SU-DHL-6 (cell line): ENCODE measurements around the gene EFNA5.

Source experiments
- H2AFZ ChIP-seq: fragments of 200-600 bp; sonication (generic); 2 replicates; pipeline ENCODE4 v1.6.1; 2014; ENCODE audit warnings: low read depth, mild to moderate bottlenecking, moderate library complexity, mixed read lengths, antibody characterized with exemption, low read length; ENCODE audit not compliant: severe bottlenecking
- H3F3A ChIP-seq: fragments of 200-600 bp; shearing (Covaris generic); 2 replicates; pipeline ENCODE4 v1.6.0; 2016; ENCODE audit warnings: antibody characterized with exemption, mild to moderate bottlenecking; ENCODE audit not compliant: insufficient read depth
- H3K27ac ChIP-seq: fragments of 200-600 bp; sonication (generic); 2 replicates; pipeline ENCODE4 v1.5.1; 2016; ENCODE audit warnings: low read depth, mild to moderate bottlenecking, low read length, moderate library complexity, mixed read lengths
- H3K27me3 ChIP-seq: fragments of 200-600 bp; sonication (generic), shearing (Covaris generic); 2 replicates; pipeline ENCODE4 v1.6.0; 2014; ENCODE audit warnings: mild to moderate bottlenecking, low read length
- H3K36me3 ChIP-seq: fragments of 200-600 bp; sonication (generic); 2 replicates; pipeline ENCODE4 v1.6.1; 2014; ENCODE audit warnings: mild to moderate bottlenecking, low read length, mixed read lengths
- H3K4me2 ChIP-seq: fragments of 300-600, 200-600 bp; shearing (Covaris generic), sonication (generic); 2 replicates; pipeline ENCODE4 v1.6.0; 2014; ENCODE audit warnings: low read length, low read depth, mild to moderate bottlenecking; ENCODE audit not compliant: poor library complexity, severe bottlenecking
- H3K4me3 ChIP-seq: fragments of 200-600 bp; sonication (generic); 2 replicates; pipeline ENCODE4 v1.5.1; 2014; ENCODE audit warnings: antibody characterized with exemption, low read length, mild to moderate bottlenecking, mixed read lengths; ENCODE audit not compliant: insufficient read depth, poor library complexity, severe bottlenecking
- H3K79me2 ChIP-seq: fragments of 200-600 bp; sonication (generic); 2 replicates; pipeline ENCODE4 v1.6.1; 2014; ENCODE audit warnings: mild to moderate bottlenecking, low read length, moderate library complexity; ENCODE audit not compliant: insufficient read depth
- H3K9ac ChIP-seq: fragments of 200-600 bp; sonication (generic); 2 replicates; pipeline ENCODE4 v1.7.0; 2014; ENCODE audit warnings: mild to moderate bottlenecking, low read length
- H3K9me2 ChIP-seq: fragments of 200-600 bp; sonication (generic); replicated peaks from 2 replicates; pipeline ENCODE4 v1.6.1; 2014; ENCODE audit warnings: low read length; ENCODE audit not compliant: insufficient read depth
- H3K9me3 ChIP-seq: fragments of 200-600 bp; sonication (generic); 2 replicates; pipeline ENCODE4 v1.6.1; 2014; ENCODE audit warnings: low read length, mixed read lengths; ENCODE audit not compliant: insufficient read depth
- H4K20me1 ChIP-seq: fragments of 200-600 bp; sonication (generic); 2 replicates; pipeline ENCODE4 v1.6.1; 2014; ENCODE audit warnings: low read depth, mild to moderate bottlenecking, antibody characterized with exemption, low read length, moderate library complexity, mixed read lengths
- EZH2phosphoT487 ChIP-seq: fragments of 200-600 bp; sonication (generic), shearing (Covaris generic); conservative IDR thresholded peaks from 2 replicates; pipeline ENCODE4 v1.6.1; 2018; ENCODE audit warnings: mild to moderate bottlenecking, antibody characterized with exemption, low read length, moderate library complexity, mixed read lengths
- TF ChIP-seq, protein P1 (sequence below): fragments of 200-600 bp; sonication (generic); IDR thresholded peaks from one replicate; pipeline ENCODE4 v1.5.1; 2017; ENCODE audit warnings: antibody characterized with exemption, mild to moderate bottlenecking, low read length, moderate library complexity; ENCODE audit not compliant: insufficient read depth, poor library complexity, severe bottlenecking

EFNA5 gene

GRCh38 chr5:107444300-107444699 lies 226.4 kb downstream of the EFNA5 start:
- H3K4me3 ChIP-seq, result no peak overlapping the region
- no peak overlapping the region for H3K27ac ChIP-seq
- TF ChIP-seq, protein P1, sequence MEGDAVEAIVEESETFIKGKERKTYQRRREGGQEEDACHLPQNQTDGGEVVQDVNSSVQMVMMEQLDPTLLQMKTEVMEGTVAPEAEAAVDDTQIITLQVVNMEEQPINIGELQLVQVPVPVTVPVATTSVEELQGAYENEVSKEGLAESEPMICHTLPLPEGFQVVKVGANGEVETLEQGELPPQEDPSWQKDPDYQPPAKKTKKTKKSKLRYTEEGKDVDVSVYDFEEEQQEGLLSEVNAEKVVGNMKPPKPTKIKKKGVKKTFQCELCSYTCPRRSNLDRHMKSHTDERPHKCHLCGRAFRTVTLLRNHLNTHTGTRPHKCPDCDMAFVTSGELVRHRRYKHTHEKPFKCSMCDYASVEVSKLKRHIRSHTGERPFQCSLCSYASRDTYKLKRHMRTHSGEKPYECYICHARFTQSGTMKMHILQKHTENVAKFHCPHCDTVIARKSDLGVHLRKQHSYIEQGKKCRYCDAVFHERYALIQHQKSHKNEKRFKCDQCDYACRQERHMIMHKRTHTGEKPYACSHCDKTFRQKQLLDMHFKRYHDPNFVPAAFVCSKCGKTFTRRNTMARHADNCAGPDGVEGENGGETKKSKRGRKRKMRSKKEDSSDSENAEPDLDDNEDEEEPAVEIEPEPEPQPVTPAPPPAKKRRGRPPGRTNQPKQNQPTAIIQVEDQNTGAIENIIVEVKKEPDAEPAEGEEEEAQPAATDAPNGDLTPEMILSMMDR, result no peak
- TF ChIP-seq EZH2phosphoT487, result no peak
- H3K9ac ChIP-seq, result no peak overlapping the region
- H4K20me1 ChIP-seq, result no peaks in the 10 kb centered on the region
- H2AFZ ChIP-seq, result no peak overlapping the region
- no peak overlapping the region for H3K4me2 ChIP-seq
- no peaks in the 10 kb centered on the region for H3K36me3 ChIP-seq
- H3K9me3 ChIP-seq, result no peaks in the 10 kb centered on the region
- H3K27me3 ChIP-seq, result no peaks in the 10 kb centered on the region
- no peaks in the 10 kb centered on the region for H3K9me2 ChIP-seq
- H3F3A ChIP-seq, result no peaks in the 10 kb centered on the region
- H3K79me2 ChIP-seq, result no peaks in the 10 kb centered on the region

DNA sequence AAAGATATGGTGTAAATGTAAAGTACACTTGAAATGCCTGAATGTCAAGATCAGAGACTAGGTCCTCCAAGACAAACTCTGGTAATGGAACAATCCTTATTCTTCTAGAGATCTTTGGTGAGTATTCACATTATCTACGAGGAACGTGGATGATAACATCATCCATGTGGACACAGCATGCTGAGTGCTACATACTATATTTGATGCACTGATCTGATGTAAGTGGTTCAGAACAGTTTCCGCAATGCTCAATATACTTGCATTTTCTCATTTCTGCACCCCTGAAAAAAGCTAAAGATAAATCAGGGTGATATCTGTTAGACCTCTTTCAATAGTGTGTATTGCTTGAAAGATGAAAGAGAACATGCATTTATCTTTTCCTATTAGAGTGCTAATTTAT lies 226.8 kb downstream of the EFNA5 start:
- no peaks in the 10 kb centered on the region for H3K27me3 ChIP-seq
- no peak overlapping the region for H2AFZ ChIP-seq
- no peak for TF ChIP-seq EZH2phosphoT487
- TF ChIP-seq, protein P1, result no peak
- no peak overlapping the region for H3K27ac ChIP-seq
- no peak overlapping the region for H3K4me2 ChIP-seq
- H3K9me2 ChIP-seq, result no peaks in the 10 kb centered on the region
- H4K20me1 ChIP-seq, result no peaks in the 10 kb centered on the region
- no peak overlapping the region for H3K4me3 ChIP-seq
- H3K9ac ChIP-seq, result no peak overlapping the region
- H3K36me3 ChIP-seq, result no peaks in the 10 kb centered on the region
- H3K79me2 ChIP-seq, result no peaks in the 10 kb centered on the region
- no peaks in the 10 kb centered on the region for H3K9me3 ChIP-seq
- no peaks in the 10 kb centered on the region for H3F3A ChIP-seq

DNA sequence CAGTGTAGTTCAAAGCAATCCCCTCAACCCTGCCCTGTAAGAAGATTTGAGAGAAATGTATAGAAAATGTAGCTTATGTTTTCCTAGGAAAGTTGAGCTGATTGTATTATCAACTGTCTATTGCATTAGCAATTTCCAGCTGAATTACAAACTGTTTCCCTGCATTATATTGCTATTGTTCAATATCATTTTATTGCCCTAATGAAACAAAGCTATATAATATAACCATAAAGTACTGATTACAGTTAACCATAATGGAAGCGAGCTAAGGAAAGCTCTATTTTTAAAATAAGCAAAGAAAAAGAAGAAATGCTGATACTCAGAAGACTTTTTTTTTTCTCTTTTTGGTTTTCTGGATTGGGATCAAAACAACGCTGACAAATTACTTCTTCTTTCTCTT lies 228.3 kb downstream of the EFNA5 start:
- H3K9me3 ChIP-seq, result no peaks in the 10 kb centered on the region
- H3K9ac ChIP-seq, result no peak overlapping the region
- no peaks in the 10 kb centered on the region for H3F3A ChIP-seq
- H3K27me3 ChIP-seq, result no peaks in the 10 kb centered on the region
- TF ChIP-seq, protein P1, result no peak
- no peak for TF ChIP-seq EZH2phosphoT487
- no peak overlapping the region for H3K4me3 ChIP-seq
- no peak overlapping the region for H3K4me2 ChIP-seq
- H3K36me3 ChIP-seq, result no peaks in the 10 kb centered on the region
- H4K20me1 ChIP-seq, result no peaks in the 10 kb centered on the region
- no peak overlapping the region for H3K27ac ChIP-seq
- H3K79me2 ChIP-seq, result no peaks in the 10 kb centered on the region
- no peak overlapping the region for H2AFZ ChIP-seq
- H3K9me2 ChIP-seq, result no peaks in the 10 kb centered on the region

DNA sequence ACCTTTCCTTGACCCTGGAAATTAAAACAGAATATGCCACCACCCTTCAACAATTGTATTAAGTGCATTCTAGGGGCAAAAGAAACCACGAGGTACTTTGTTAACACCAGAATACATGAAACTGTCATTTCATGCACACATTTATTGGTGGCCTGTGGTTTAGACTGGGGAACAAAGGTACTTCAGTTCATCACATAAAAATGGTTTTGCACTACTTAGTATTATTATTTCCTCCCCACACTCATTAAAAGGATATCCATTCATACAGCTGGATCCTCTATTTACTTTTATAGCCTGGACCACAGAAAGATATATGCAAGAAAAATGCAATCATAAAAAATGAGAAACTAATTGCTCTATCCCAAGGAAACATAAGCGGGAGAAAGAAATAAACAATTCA lies 230.9 kb downstream of the EFNA5 start:
- H4K20me1 ChIP-seq, result no peaks in the 10 kb centered on the region
- H3K9ac ChIP-seq, result no peak overlapping the region
- H3F3A ChIP-seq, result no peaks in the 10 kb centered on the region
- no peak overlapping the region for H3K4me3 ChIP-seq
- H3K27me3 ChIP-seq, result no peaks in the 10 kb centered on the region
- no peak for TF ChIP-seq EZH2phosphoT487
- TF ChIP-seq, protein P1, result no peak
- no peaks in the 10 kb centered on the region for H3K9me2 ChIP-seq
- no peaks in the 10 kb centered on the region for H3K79me2 ChIP-seq
- H3K27ac ChIP-seq, result no peak overlapping the region
- H3K36me3 ChIP-seq, result no peaks in the 10 kb centered on the region
- H3K4me2 ChIP-seq, result no peak overlapping the region
- H2AFZ ChIP-seq, result no peak overlapping the region
- H3K9me3 ChIP-seq, result no peaks in the 10 kb centered on the region
